GM19438 (cell line): ENCODE results near the gene PRPF6.

Source experiments
- ATAC-seq: cut with Tn5 transposase; IDR thresholded peaks from one replicate; pipeline ENCODE4 v1.9.1; 2021; ENCODE audit warnings: low read depth; ENCODE audit not compliant: unreplicated experiment

Gene PRPF6

GRCh38 chr20:63980806-63981728, at the start of gene PRPF6:
TSS of gene PRPF6 (plus strand) at chr20:63981132. CDS start at chr20:63981246, 114 bp downstream.
- ATAC-seq, result peak; percentile 46

- ATAC-seq, result no peak
Measured at GRCh38 chr20:63931735-63932134, 49.2 kb upstream of the PRPF6 start.

GRCh38 chr20:63932606-63933160, 48.2 kb upstream of the PRPF6 start:
- ATAC-seq, result no peak

GRCh38 chr20:63933646-63934045, 47.3 kb upstream of the PRPF6 start:
- ATAC-seq, result no peak

GRCh38 chr20:63934271-63935068, 46.5 kb upstream of the PRPF6 start:
- no peak for ATAC-seq

GRCh38 chr20:63935447-63935846, 45.5 kb upstream of the PRPF6 start:
- ATAC-seq, result no peak

- no peak for ATAC-seq
Measured at GRCh38 chr20:63937596-63937995, 43.3 kb upstream of the PRPF6 start.

GRCh38 chr20:63939061-63939935, 41.6 kb upstream of the PRPF6 start:
- ATAC-seq, result no peak

- no peak for ATAC-seq
Measured at GRCh38 chr20:63940071-63940471, 40.9 kb upstream of the PRPF6 start.

GRCh38 chr20:63940472-63941266, 40.3 kb upstream of the PRPF6 start:
- no peak for ATAC-seq

GRCh38 chr20:63941282-63942081, 39.5 kb upstream of the PRPF6 start:
- no peak for ATAC-seq

GRCh38 chr20:63942250-63942951, 38.5 kb upstream of the PRPF6 start:
- no peak for ATAC-seq

GRCh38 chr20:63942969-63943807, 37.7 kb upstream of the PRPF6 start:
- ATAC-seq, result no peak

GRCh38 chr20:63943808-63944077, 37.2 kb upstream of the PRPF6 start:
- no peak for ATAC-seq

- no peak for ATAC-seq
Measured at GRCh38 chr20:63944078-63944941, 36.6 kb upstream of the PRPF6 start.

GRCh38 chr20:63945031-63945658, 35.8 kb upstream of the PRPF6 start:
- ATAC-seq, result no peak
